K562 (cell line): ENCODE results near the gene DHX40. TPM values are rescaled to one million over a fixed set of nuclear protein-coding genes. Genes with fewer than 3 reads are reported as not detected.

Experiments used
- COPS2 ChIP-seq: fragments of 450-650 bp; conservative IDR thresholded peaks from 2 replicates; pipeline ENCODE4 v1.6.1; 2016; ENCODE audit warnings: mild to moderate bottlenecking, moderate library complexity
- HINFP ChIP-seq: fragments of 450-650 bp; conservative IDR thresholded peaks from 2 replicates; pipeline ENCODE4 v1.6.1; 2016; ENCODE audit warnings: missing genetic modification characterization, low read depth, mild to moderate bottlenecking, control low read depth, missing compliant biosample characterization
- MGA ChIP-seq: fragments of 450-650 bp; IDR thresholded peaks from 2 replicates; pipeline ENCODE4 v1.6.1; 2016; ENCODE audit warnings: mild to moderate bottlenecking, moderate library complexity
- MTF1 ChIP-seq: fragments of 250-450 bp; sonication (Bioruptor Pico); IDR thresholded peaks from 2 replicates; pipeline ENCODE4 v1.9.0; 2021; ENCODE audit warnings: moderate library complexity, mild to moderate bottlenecking, inconsistent platforms, borderline replicate concordance
- NCOA2 ChIP-seq, 2 experiments: fragments of 450-650 bp; IDR thresholded peaks; 2 replicates each; pipeline ENCODE4 v1.6.1; 2018; ENCODE audit warnings: mild to moderate bottlenecking in 2 of 2, moderate library complexity in 1 of 2; ENCODE audit not compliant: partially characterized antibody in 2 of 2
- TAF7 ChIP-seq: fragments of 450-650 bp; IDR thresholded peaks from 2 replicates; pipeline ENCODE4 v1.6.1; 2016; ENCODE audit warnings: missing genetic modification characterization, missing compliant biosample characterization
- TSHZ1 ChIP-seq: fragments of 250-450 bp; sonication (Bioruptor Pico); IDR thresholded peaks from 2 replicates; pipeline ENCODE4 v1.4.0; 2020; ENCODE audit warnings: mild to moderate bottlenecking, moderate library complexity
- ZNF740 ChIP-seq, 3 experiments: fragments of 200-800 bp in 1 of 3; sonication (Bioruptor generic) in 1 of 3; sonication (generic) in 1 of 3; formaldehyde crosslinking in 1 of 3; IDR thresholded peaks; 2 replicates each; pipeline versions ENCODE4 v1.6.1 to v1.8.0; 2016 to 2022; ENCODE audit warnings: mild to moderate bottlenecking in 2 of 3, missing compliant biosample characterization in 2 of 3, missing genetic modification characterization in 2 of 3, missing genetic modification reagents in 1 of 3
- polyA plus RNA-seq, 8 experiments: library from polyadenylated mRNA; depleted of rRNA in 4 of 8; stranded (reverse) in 5 of 8; unstranded in 3 of 8; fragments of >200 nt; fragmentation: Nextera tagmentation in 2 of 8; fragmentation: Illumina TruSeq in 1 of 8; extraction: Ambion mirVana in 2 of 8; extraction: Trizol in 1 of 8; gene quantifications; 2 replicates each; pipeline versions ENCODE4 v1.2.1 to v1.2.3, GENCODE V29; 2011 to 2014; ENCODE audit warnings: inconsistent platforms in 1 of 8, missing spikeins in 1 of 8
- total RNA-seq, 7 experiments: library from RNA; depleted of rRNA in 6 of 7; stranded (reverse); fragments of >200 nt in 6 of 7; fragmentation: Illumina TruSeq in 2 of 7; extraction: Trizol in 2 of 7; gene quantifications; 2 replicates each; pipeline versions ENCODE4 v1.2.1 to v1.2.3, GENCODE V29; 2011 to 2021; ENCODE audit warnings: low replicate concordance in 1 of 7

Gene DHX40
- total and polyA plus RNA-seq, 9 of the 15 experiments (the other 6 are each of a cell fraction or from before 2014, with no cell fraction given), result 7.2 to 38.6 (median 18.7) TPM

GRCh38 chr17:59538195-59538909 lies 27.1 kb upstream of the DHX40 start (continued):
- TF ChIP-seq TSHZ1 (no peak), COPS2 (no peak), ZNF740 (CRISPR knock-in tag; IDR thresholded peaks at IDR 0.05) (no peak), ZNF740 (tag; IDR thresholded peaks at IDR 0.05) (no peak), NCOA2 (IDR thresholded peaks at IDR 0.05; ENCODE audit: partially characterized antibody in 2 of 2) (no peak), TAF7 (no peak), HINFP (tag) (0 out of 2 replicates have a peak, but pooled peaks have one; percentile 14), MTF1 (CRISPR knock-in tag) (no peak), MGA (no peak)
